ENCODE measurements around the gene EIPR1. TPM values are rescaled to one million over a fixed set of nuclear protein-coding genes. Genes with fewer than 3 reads are reported as not detected.

The EIPR1 gene
- total and polyA plus RNA-seq, 9 donors = 6.6 to 16.6 (median 8.9) TPM

- DNase-seq = no peak
- WGBS, 3 donors = 94 to 96% (median 95%) methylated on average over 8 of the region's 8 CpGs
- TF ChIP-seq EP300 (IDR thresholded peaks at IDR 0.05) (no peak), POLR2A (IDR thresholded peaks at IDR 0.05) (no peak), CTCF (IDR thresholded peaks at IDR 0.05) (no peak)
- Histone ChIP-seq H3K4me3 (no peak overlapping the region), H3K27ac (no peak overlapping the region), H3K36me3 (no peaks in the 10 kb centered on the region), H3K27me3 (no peaks in the 10 kb centered on the region), H3K9me3 (no peaks in the 10 kb centered on the region), H3K4me1 (ENCODE audit: insufficient read depth) (no peaks in the 10 kb centered on the region)
- intact Hi-C loops (cut with DNase I) = no loop called here
Measured at GRCh38 chr2:3390041-3390440, 12.4 kb upstream of the EIPR1 start.

- no peaks in the 10 kb centered on the region for H3K9me3 ChIP-seq
- no peak overlapping the region for H3K4me3 ChIP-seq
- DNase-seq = no peak
- 96 to 97% (median 97%) methylated on average over 29 of the region's 29 CpGs for WGBS, 3 donors
- no peaks in the 10 kb centered on the region for H3K4me1 ChIP-seq (ENCODE audit: insufficient read depth)
- no peak overlapping the region for H3K27ac ChIP-seq
- TF ChIP-seq POLR2A (IDR thresholded peaks at IDR 0.05) = no peak
- no peak for TF ChIP-seq CTCF (IDR thresholded peaks at IDR 0.05)
- TF ChIP-seq EP300 (IDR thresholded peaks at IDR 0.05) = no peak
- H3K27me3 ChIP-seq = no peaks in the 10 kb centered on the region
- H3K36me3 ChIP-seq = no peaks in the 10 kb centered on the region
- intact Hi-C loops (cut with DNase I) = no loop called here
Measured at GRCh38 chr2:3389193-3389592, 11.6 kb upstream of the EIPR1 start.

DNA sequence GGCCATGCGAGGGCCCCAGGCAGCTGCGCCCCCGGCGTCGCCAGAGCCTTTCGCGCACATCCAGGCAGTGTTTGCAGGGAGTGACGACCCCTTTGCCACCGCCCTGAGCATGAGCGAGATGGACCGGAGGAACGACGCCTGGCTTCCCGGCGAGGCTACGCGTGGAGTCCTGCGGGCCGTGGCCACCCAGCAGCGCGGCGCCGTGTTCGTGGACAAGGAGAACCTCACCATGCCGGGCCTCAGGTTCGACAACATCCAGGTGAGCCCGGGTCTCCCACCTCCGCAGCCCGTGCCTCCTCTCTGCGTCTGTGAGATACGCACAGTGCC lies 10.8 kb upstream of the EIPR1 start:
- Histone ChIP-seq H3K4me1 (ENCODE audit: insufficient read depth) (no peaks in the 10 kb centered on the region), H3K36me3 (no peaks in the 10 kb centered on the region)

DNA sequence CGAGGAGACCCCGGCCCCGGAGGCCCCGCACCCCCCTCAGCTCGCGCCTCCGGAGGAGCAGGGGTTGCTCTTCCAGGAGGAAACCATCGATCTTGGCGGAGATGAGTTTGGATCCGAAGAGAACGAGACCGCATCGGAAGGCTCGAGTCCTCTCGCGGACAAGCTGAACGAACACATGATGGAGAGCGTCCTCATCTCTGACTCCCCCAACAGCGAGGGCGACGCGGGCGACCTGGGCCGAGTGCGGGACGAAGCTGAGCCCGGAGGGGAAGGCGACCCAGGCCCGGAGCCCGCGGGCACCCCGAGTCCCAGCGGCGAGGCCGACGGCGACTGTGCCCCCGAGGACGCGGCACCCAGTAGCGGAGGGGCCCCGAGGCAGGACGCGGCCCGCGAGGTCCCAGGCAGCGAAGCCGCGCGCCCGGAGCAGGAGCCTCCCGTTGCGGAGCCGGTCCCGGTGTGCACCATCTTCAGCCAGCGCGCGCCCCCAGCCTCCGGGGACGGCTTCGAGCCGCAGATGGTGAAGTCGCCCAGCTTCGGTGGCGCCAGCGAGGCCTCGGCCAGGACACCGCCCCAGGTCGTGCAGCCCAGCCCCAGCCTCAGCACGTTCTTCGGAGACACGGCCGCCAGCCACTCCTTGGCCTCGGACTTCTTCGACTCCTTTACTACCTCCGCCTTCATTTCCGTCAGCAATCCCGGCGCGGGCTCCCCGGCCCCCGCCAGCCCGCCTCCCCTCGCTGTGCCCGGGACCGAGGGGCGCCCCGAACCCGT lies 10.2 kb upstream of the EIPR1 start:
- no peaks in the 10 kb centered on the region for H3K27me3 ChIP-seq
- TF ChIP-seq EP300 (IDR thresholded peaks at IDR 0.05) = no peak
- intact Hi-C loops (cut with DNase I) = no loop called here
- no peak overlapping the region for H3K4me3 ChIP-seq
- H3K9me3 ChIP-seq = no peaks in the 10 kb centered on the region
- no peak overlapping the region for H3K27ac ChIP-seq
- DNase-seq = no peak
- no peaks in the 10 kb centered on the region for H3K36me3 ChIP-seq
- H3K4me1 ChIP-seq (ENCODE audit: insufficient read depth) = no peaks in the 10 kb centered on the region
- WGBS, 3 donors = 91 to 96% (median 91%) methylated on average over 88 to 89 of the region's 89 CpGs

More for the DNA sequence above, 10.8 kb upstream of the EIPR1 start:
- TF ChIP-seq EP300 (IDR thresholded peaks at IDR 0.05) (no peak), POLR2A (IDR thresholded peaks at IDR 0.05) (no peak), CTCF (IDR thresholded peaks at IDR 0.05) (no peak)
- no peak overlapping the region for H3K4me3 ChIP-seq
- no peak overlapping the region for H3K27ac ChIP-seq
- WGBS, 3 donors = 96 to 98% (median 98%) methylated on average over 31 of the region's 31 CpGs
- no peaks in the 10 kb centered on the region for H3K27me3 ChIP-seq
- DNase-seq = no peak
- H3K9me3 ChIP-seq = no peaks in the 10 kb centered on the region
- intact Hi-C loops (cut with DNase I) = no loop called here

- Histone ChIP-seq H3K27ac (no peak overlapping the region), H3K4me3 (no peak overlapping the region), H3K36me3 (no peaks in the 10 kb centered on the region), H3K27me3 (no peaks in the 10 kb centered on the region), H3K9me3 (no peaks in the 10 kb centered on the region), H3K4me1 (ENCODE audit: insufficient read depth) (no peaks in the 10 kb centered on the region)
- intact Hi-C loops (cut with DNase I) = no loop called here
- no peak for DNase-seq
- WGBS, 3 donors = 83 to 88% (median 83%) methylated on average over 5 of the region's 5 CpGs
- TF ChIP-seq EP300 (IDR thresholded peaks at IDR 0.05) (no peak), POLR2A (IDR thresholded peaks at IDR 0.05) (no peak), CTCF (IDR thresholded peaks at IDR 0.05) (no peak)
Measured at GRCh38 chr2:3387011-3387410, 9.4 kb upstream of the EIPR1 start.

Data from ovary (tissue), 9 donors.